Neural progenitor cell (in vitro differentiated cells): ENCODE results near the gene AQP11. TPM values are rescaled to one million over a fixed set of nuclear protein-coding genes. Genes with fewer than 3 reads are reported as not detected.

Experiments used
- DNase-seq: peaks from one replicate; pipeline ENCODE4 v3.0.0-alpha.2; 2016; ENCODE audit warnings: low spot score
- H2AFZ ChIP-seq: fragments of 200-600 bp; sonication (generic); replicated peaks from 2 replicates; pipeline ENCODE4 v1.6.1; 2016; ENCODE audit warnings: antibody characterized with exemption
- H3F3A ChIP-seq: fragments of 200-600 bp; sonication (generic); 2 replicates; pipeline ENCODE4 v1.6.1; 2016; ENCODE audit warnings: antibody characterized with exemption, low read depth
- H3K27ac ChIP-seq: fragments of 200-600 bp; sonication (generic); 2 replicates; pipeline ENCODE4 v1.5.1; 2016; ENCODE audit warnings: mild to moderate bottlenecking
- H3K27me3 ChIP-seq: fragments of 200-600 bp; sonication (generic); 2 replicates; pipeline ENCODE4 v1.6.1; 2016; ENCODE audit warnings: mild to moderate bottlenecking, moderate library complexity
- H3K36me3 ChIP-seq: fragments of 200-600 bp; sonication (generic); 2 replicates; pipeline ENCODE4 v1.5.1; 2016
- H3K4me1 ChIP-seq: fragments of 200-600 bp; sonication (generic); 2 replicates; pipeline ENCODE4 v1.6.1; 2016; ENCODE audit warnings: mixed run types
- H3K4me2 ChIP-seq: fragments of 200-600 bp; sonication (generic); 2 replicates; pipeline ENCODE4 v1.6.1; 2016
- H3K4me3 ChIP-seq: fragments of 200-600 bp; sonication (generic); 2 replicates; pipeline ENCODE4 v1.5.1; 2016
- H3K79me2 ChIP-seq: fragments of 200-600 bp; sonication (generic); 2 replicates; pipeline ENCODE4 v1.6.1; 2016; ENCODE audit warnings: low read depth
- H3K9ac ChIP-seq: fragments of 200-600 bp; sonication (generic); 2 replicates; pipeline ENCODE4 v1.6.1; 2016
- H3K9me3 ChIP-seq: fragments of 200-600 bp; sonication (generic); 2 replicates; pipeline ENCODE4 v1.5.1; 2016; ENCODE audit warnings: low read depth
- H4K20me1 ChIP-seq: fragments of 200-600 bp; sonication (generic); 2 replicates; pipeline ENCODE4 v1.6.1; 2016; ENCODE audit warnings: low read depth
- H3K27ac Mint-ChIP-seq: 3 replicates; pipeline ENCODE4 v1.8.0; 2021; ENCODE audit warnings: mixed read lengths
- H3K27me3 Mint-ChIP-seq: 2 replicates; pipeline ENCODE4 v1.8.0; 2022; ENCODE audit warnings: low read depth, mild to moderate bottlenecking, inconsistent platforms, moderate library complexity, mixed read lengths; ENCODE audit not compliant: insufficient read depth
- H3K36me3 Mint-ChIP-seq: 3 replicates; pipeline ENCODE4 v1.8.0; 2021; ENCODE audit warnings: mixed read lengths
- H3K4me1 Mint-ChIP-seq: 3 replicates; pipeline ENCODE4 v1.8.0; 2021; ENCODE audit warnings: mixed read lengths
- H3K4me3 Mint-ChIP-seq: 3 replicates; pipeline ENCODE4 v1.8.0; 2021; ENCODE audit warnings: mild to moderate bottlenecking, moderate library complexity, mixed read lengths
- H3K9me3 Mint-ChIP-seq: 3 replicates; pipeline ENCODE4 v1.8.0; 2020; ENCODE audit warnings: mixed read lengths
- EZH2 ChIP-seq: fragments of 200-600 bp; sonication (generic); IDR thresholded peaks from 2 replicates; pipeline ENCODE4 v1.6.1; 2017; ENCODE audit warnings: antibody characterized with exemption, mild to moderate bottlenecking, moderate library complexity
- EZH2phosphoT487 ChIP-seq: fragments of 200-600 bp; sonication (generic); IDR thresholded peaks from 2 replicates; pipeline ENCODE4 v1.6.1; 2017; ENCODE audit warnings: antibody characterized with exemption
- total RNA-seq: library from RNA; depleted of rRNA; stranded (reverse); fragments of >200 nt; gene quantifications from 2 replicates; pipeline ENCODE4 v1.2.3, GENCODE V29; 2015; ENCODE audit warnings: low replicate concordance
- TF ChIP-seq, protein P1 (sequence below): fragments of 200-600 bp; sonication (generic); IDR thresholded peaks from 2 replicates; pipeline ENCODE4 v1.5.1; 2017; ENCODE audit warnings: antibody characterized with exemption, mild to moderate bottlenecking

The AQP11 gene
- total RNA-seq, 1 donor from 2014 or later: 0.24 TPM

DNA sequence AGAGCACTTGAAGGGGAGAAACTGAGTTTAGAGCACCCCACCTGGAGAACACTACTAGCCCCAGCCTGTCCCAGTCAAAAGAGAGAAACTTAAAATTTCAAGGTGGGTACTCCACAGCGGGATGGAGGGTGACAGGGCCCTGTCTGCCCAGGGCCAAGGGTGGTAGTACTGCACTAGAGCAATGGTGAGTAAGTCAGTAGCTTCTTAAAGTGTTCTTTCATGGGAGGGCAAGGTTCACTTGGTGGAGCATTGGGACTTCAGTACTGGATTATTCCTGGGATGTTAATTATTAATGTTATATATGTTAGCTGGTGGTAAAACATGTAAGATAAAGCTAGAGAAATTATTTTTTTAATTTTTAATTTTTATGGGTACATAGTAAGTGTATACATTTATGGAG lies 28.5 kb upstream of the AQP11 start:
- Histone ChIP-seq H3K9me3 (no peaks in the 10 kb centered on the region), H3K9ac (no peak overlapping the region), H3K79me2 (no peaks in the 10 kb centered on the region), H3K36me3 (no peaks in the 10 kb centered on the region), H2AFZ (no peak overlapping the region), H3K4me1 (no peaks in the 10 kb centered on the region), H4K20me1 (no peaks in the 10 kb centered on the region), H3K27ac (no peak overlapping the region), H3K27me3 (no peaks in the 10 kb centered on the region), H3F3A (no peaks in the 10 kb centered on the region), H3K4me3 (no peak overlapping the region), H3K4me2 (no peak overlapping the region)
- no peak for TF ChIP-seq EZH2phosphoT487
- TF ChIP-seq EZH2: no peak
- TF ChIP-seq, protein P1, sequence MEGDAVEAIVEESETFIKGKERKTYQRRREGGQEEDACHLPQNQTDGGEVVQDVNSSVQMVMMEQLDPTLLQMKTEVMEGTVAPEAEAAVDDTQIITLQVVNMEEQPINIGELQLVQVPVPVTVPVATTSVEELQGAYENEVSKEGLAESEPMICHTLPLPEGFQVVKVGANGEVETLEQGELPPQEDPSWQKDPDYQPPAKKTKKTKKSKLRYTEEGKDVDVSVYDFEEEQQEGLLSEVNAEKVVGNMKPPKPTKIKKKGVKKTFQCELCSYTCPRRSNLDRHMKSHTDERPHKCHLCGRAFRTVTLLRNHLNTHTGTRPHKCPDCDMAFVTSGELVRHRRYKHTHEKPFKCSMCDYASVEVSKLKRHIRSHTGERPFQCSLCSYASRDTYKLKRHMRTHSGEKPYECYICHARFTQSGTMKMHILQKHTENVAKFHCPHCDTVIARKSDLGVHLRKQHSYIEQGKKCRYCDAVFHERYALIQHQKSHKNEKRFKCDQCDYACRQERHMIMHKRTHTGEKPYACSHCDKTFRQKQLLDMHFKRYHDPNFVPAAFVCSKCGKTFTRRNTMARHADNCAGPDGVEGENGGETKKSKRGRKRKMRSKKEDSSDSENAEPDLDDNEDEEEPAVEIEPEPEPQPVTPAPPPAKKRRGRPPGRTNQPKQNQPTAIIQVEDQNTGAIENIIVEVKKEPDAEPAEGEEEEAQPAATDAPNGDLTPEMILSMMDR: no peak
- H3K27ac Mint-ChIP-seq: no peak overlapping the region
- no peak overlapping the region for H3K4me3 Mint-ChIP-seq
- no peaks in the 10 kb centered on the region for H3K4me1 Mint-ChIP-seq
- H3K9me3 Mint-ChIP-seq: peaks cover 7% of the 10 kb centered on the region
- no peaks in the 10 kb centered on the region for H3K36me3 Mint-ChIP-seq
- no peaks in the 10 kb centered on the region for H3K27me3 Mint-ChIP-seq
- DNase-seq: no peak

DNA sequence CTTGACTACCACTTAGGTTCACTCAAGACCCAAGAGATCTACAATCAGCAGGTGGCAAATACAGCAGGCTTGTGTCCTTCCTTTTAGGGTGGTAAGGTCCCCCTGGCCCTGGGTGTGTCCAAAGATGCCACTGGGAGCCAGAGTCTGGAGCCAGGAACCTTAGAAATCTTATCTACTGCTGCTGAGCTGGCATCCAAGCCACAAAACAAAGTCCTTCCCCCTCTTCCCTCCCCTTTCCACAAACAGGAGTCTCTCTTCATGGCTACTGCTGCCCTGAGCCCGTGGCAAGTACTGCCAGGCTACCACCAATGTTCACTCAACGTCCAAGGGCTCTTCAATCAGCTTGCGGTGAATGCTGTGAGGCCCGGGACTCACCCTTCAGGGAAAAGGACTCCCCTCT lies 21.4 kb upstream of the AQP11 start:
- TF ChIP-seq EZH2phosphoT487 (no peak), EZH2 (no peak)
- TF ChIP-seq, protein P1: no peak
- Mint-ChIP-seq H3K4me1 (no peaks in the 10 kb centered on the region), H3K27me3 (peaks cover 3% of the 10 kb centered on the region), H3K9me3 (peaks cover 4% of the 10 kb centered on the region), H3K27ac (no peak overlapping the region), H3K36me3 (no peaks in the 10 kb centered on the region), H3K4me3 (no peak overlapping the region)
- Histone ChIP-seq H3K4me1 (no peaks in the 10 kb centered on the region), H3K27ac (no peak overlapping the region), H4K20me1 (no peaks in the 10 kb centered on the region), H3K9ac (no peak overlapping the region), H3K9me3 (no peaks in the 10 kb centered on the region), H3K4me3 (no peak overlapping the region), H3F3A (no peaks in the 10 kb centered on the region), H3K79me2 (no peaks in the 10 kb centered on the region), H3K36me3 (no peaks in the 10 kb centered on the region), H3K27me3 (no peaks in the 10 kb centered on the region), H2AFZ (no peak overlapping the region), H3K4me2 (no peak overlapping the region)
- no peak for DNase-seq

DNA sequence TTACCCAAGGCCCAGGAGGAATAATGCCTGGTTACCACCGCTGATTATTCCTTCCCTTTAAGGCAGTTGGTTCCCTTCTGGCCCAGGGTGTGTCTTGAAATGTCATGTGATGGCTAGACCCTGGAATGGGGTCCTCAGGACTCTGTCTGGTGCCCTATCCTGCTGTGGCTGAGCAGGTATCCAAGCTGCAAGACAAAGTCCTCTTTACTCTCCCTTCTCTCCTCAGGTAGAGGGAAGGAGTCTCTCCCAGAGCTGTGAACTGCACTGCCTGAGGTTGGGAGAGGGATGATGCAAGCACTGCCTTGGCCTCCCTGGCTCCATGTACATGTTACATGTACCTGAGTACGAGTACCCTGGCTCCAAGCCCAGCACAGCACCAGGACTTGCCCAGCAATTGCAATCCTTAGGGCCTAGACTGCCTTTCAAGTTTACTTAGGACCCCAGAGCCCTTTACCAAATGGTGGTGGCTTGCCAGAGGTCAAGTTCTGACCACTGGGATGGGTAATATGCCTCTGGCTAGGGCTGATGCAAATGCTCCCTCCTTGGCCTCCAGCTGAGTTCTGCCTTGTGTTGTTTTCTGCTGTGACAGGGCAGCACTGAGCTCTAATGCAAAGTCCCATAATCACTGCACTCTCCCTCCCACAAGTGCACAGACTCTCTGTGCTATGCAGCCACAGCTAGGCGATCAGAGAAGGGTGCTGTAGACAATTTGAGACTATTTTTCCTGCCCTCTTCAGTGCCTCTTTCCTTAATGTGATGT lies 20.7 kb upstream of the AQP11 start:
- H3K79me2 ChIP-seq: no peaks in the 10 kb centered on the region
- Mint-ChIP-seq H3K9me3 (peaks cover 4% of the 10 kb centered on the region), H3K4me3 (no peak overlapping the region), H3K36me3 (no peaks in the 10 kb centered on the region), H3K4me1 (no peaks in the 10 kb centered on the region), H3K27ac (no peak overlapping the region), H3K27me3 (peaks cover 3% of the 10 kb centered on the region)
- DNase-seq: no peak
- no peak overlapping the region for H3K4me3 ChIP-seq
- no peaks in the 10 kb centered on the region for H3K36me3 ChIP-seq
- no peak overlapping the region for H2AFZ ChIP-seq
- no peaks in the 10 kb centered on the region for H3K27me3 ChIP-seq
- H3K4me2 ChIP-seq: no peak overlapping the region
- H3K27ac ChIP-seq: no peak overlapping the region
- H3F3A ChIP-seq: no peaks in the 10 kb centered on the region
- no peaks in the 10 kb centered on the region for H3K4me1 ChIP-seq
- H3K9me3 ChIP-seq: no peaks in the 10 kb centered on the region
- no peak for TF ChIP-seq EZH2phosphoT487
- TF ChIP-seq EZH2: no peak
- TF ChIP-seq, protein P1: no peak
- H4K20me1 ChIP-seq: no peaks in the 10 kb centered on the region
- H3K9ac ChIP-seq: no peak overlapping the region
